HL-60 (cell line): Measurements from ENCODE around the gene ARMC9.

Source experiments
- POLR2AphosphoS5 ChIP-seq: IDR thresholded peaks from 2 replicates; pipeline ENCODE4 v1.6.1; 2012; ENCODE audit warnings: low read depth
- REST ChIP-seq: IDR thresholded peaks from 2 replicates; pipeline ENCODE4 v1.6.1; 2012; ENCODE audit warnings: low read depth; ENCODE audit not compliant: insufficient replicate concordance
- SPI1 ChIP-seq: IDR thresholded peaks from 2 replicates; pipeline ENCODE4 v1.6.1; 2012; ENCODE audit warnings: low read depth, mild to moderate bottlenecking, borderline replicate concordance
- TF ChIP-seq, protein P1 (sequence below): IDR thresholded peaks from one replicate; pipeline ENCODE4 v1.5.1; 2011; ENCODE audit warnings: low read length, control low read depth, inconsistent platforms; ENCODE audit not compliant: insufficient read depth

DNA sequence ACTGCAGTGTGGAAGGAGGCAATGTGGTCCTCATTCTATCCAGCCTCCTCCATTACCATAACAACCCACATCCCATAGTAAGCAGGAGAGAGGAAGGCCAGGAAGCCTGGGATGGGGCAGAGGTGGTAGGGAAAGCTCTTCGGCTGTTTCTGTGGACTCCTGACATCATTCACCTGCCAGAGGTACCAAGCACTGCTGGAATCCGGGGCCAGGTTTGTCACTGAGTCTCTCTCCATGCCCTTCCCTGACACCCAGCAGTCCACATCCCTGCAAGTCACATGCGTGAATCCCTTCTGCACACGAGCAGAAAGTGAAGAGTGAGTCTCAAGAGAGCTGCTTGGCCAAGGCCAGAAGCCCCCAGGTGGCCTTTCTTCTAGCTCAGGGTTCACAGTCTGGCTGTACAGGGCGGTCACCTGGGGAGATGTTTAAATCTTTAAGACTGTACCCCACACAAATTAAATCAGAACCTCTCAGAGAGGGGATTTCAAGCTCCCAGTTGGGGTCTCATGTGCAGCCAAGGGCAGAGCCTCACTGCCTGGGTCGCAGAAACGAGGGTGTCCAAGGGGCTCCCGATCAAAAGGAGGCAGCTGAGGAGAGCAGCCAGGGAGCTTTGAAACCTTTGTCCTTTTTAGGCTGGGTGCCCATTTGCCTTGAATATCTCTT, 94.2 kb downstream of the ARMC9 start:
- TF ChIP-seq, protein P1, sequence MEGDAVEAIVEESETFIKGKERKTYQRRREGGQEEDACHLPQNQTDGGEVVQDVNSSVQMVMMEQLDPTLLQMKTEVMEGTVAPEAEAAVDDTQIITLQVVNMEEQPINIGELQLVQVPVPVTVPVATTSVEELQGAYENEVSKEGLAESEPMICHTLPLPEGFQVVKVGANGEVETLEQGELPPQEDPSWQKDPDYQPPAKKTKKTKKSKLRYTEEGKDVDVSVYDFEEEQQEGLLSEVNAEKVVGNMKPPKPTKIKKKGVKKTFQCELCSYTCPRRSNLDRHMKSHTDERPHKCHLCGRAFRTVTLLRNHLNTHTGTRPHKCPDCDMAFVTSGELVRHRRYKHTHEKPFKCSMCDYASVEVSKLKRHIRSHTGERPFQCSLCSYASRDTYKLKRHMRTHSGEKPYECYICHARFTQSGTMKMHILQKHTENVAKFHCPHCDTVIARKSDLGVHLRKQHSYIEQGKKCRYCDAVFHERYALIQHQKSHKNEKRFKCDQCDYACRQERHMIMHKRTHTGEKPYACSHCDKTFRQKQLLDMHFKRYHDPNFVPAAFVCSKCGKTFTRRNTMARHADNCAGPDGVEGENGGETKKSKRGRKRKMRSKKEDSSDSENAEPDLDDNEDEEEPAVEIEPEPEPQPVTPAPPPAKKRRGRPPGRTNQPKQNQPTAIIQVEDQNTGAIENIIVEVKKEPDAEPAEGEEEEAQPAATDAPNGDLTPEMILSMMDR: no peak
- TF ChIP-seq POLR2AphosphoS5: no peak
- no peak for TF ChIP-seq REST
- TF ChIP-seq SPI1: no peak
